K562 (cell line): ENCODE data around the gene NOD2. TPM values are rescaled to one million over a fixed set of nuclear protein-coding genes. Genes with fewer than 3 reads are reported as not detected.

Source experiments
- ATAC-seq: fragments of 200-7000 bp; cut with Tn5 transposase; 3 replicates; pipeline ENCODE4 v1.9.1; 2020; ENCODE audit warnings: moderate library complexity
- BruUV-seq: library from RNA; stranded (reverse); fragments of 400-500 nt; replicated peaks from 2 replicates; lab custom pipeline; 2021; lab: Mats Ljungman, UMichigan
- CTCF ChIA-PET: fragments of 300-600 bp; formaldehyde crosslinking; extraction: SDS; loops from one replicate; lab custom pipeline; 2021; ENCODE audit warnings: low intra/inter-chr PET ratio; lab: Yijun Ruan, JAX
- POLR2A ChIA-PET: fragments of 300-600, 350-650 bp; sonication (Branson Sonifier 250); formaldehyde crosslinking; extraction: SDS; loops from one replicate; lab custom pipeline; 2021; ENCODE audit warnings: antibody characterized with exemption, inconsistent platforms; lab: Yijun Ruan, JAX
- DNase-seq, 4 experiments: peaks; one replicate each; pipeline versions ENCODE4 v3.0.0 to v3.0.0-alpha.2; 2011 to 2018; ENCODE audit warnings: low spot score in 3 of 4, mixed read lengths in 3 of 4; ENCODE audit errors: extremely low read depth in 1 of 4
- FAIRE-seq: peaks from 2 replicates; lab custom pipeline; 2011; peaks lifted over from hg19 to GRCh38; lab: Jason Lieb, UNC
- H2AFZ ChIP-seq: 2 replicates; pipeline ENCODE4 v1.6.0; 2011; ENCODE audit warnings: low read depth, low read length, control low read depth, inconsistent platforms
- H3K27ac ChIP-seq: fragments of 200-600 bp; 3 replicates; pipeline ENCODE4 v1.8.0; 2011; ENCODE audit warnings: low read depth, mild to moderate bottlenecking, control low read depth, inconsistent platforms, low read length, moderate library complexity, mixed read lengths; ENCODE audit errors: extremely low read depth
- H3K27me3 ChIP-seq, 2 experiments: fragments of 300-600 bp in 1 of 2; 2 replicates in 1 of 2; 3 replicates in 1 of 2; pipeline versions ENCODE4 v1.6.0 to v1.8.0; 2011; ENCODE audit warnings: inconsistent platforms in 2 of 2, low read length in 2 of 2, mild to moderate bottlenecking in 1 of 2, mixed read lengths in 1 of 2, moderate library complexity in 1 of 2; ENCODE audit not compliant: control insufficient read depth in 2 of 2, insufficient read depth in 2 of 2
- H3K36me3 ChIP-seq: fragments of 300-600 bp; 3 replicates; pipeline ENCODE4 v1.8.0; 2011; ENCODE audit warnings: mild to moderate bottlenecking, low read length, inconsistent platforms; ENCODE audit not compliant: control insufficient read depth, insufficient read depth
- H3K4me1 ChIP-seq, 2 experiments: fragments of 200-600 bp in 1 of 2; replicated peaks in 1 of 2; 2 replicates in 1 of 2; 3 replicates in 1 of 2; pipeline versions ENCODE4 v1.5.1 to v1.8.0; 2011; ENCODE audit warnings: inconsistent platforms in 2 of 2, low read length in 2 of 2, mild to moderate bottlenecking in 1 of 2, mixed read lengths in 1 of 2, moderate library complexity in 1 of 2; ENCODE audit not compliant: control insufficient read depth in 2 of 2, insufficient read depth in 2 of 2
- H3K4me2 ChIP-seq: 2 replicates; pipeline ENCODE4 v1.6.1; 2011; ENCODE audit warnings: low read length, control low read depth, inconsistent platforms, mixed read lengths; ENCODE audit not compliant: insufficient read depth
- H3K4me3 ChIP-seq: fragments of 200-600 bp; sonication (generic), shearing (Covaris generic); 2 replicates; pipeline ENCODE4 v1.5.1; 2016; ENCODE audit warnings: control low read depth, inconsistent platforms
- H3K79me2 ChIP-seq: fragments of 200-600 bp; 3 replicates; pipeline ENCODE4 v1.8.0; 2011; ENCODE audit warnings: low read length, inconsistent platforms; ENCODE audit not compliant: control insufficient read depth, insufficient read depth
- H3K9ac ChIP-seq, 2 experiments: 2 replicates each; pipeline versions ENCODE4 v1.6.0 to v1.6.1; 2011; ENCODE audit warnings: low read depth in 2 of 2, low read length in 2 of 2, control low read depth in 1 of 2, inconsistent platforms in 1 of 2, mild to moderate bottlenecking in 1 of 2, mixed read lengths in 1 of 2; ENCODE audit not compliant: insufficient read depth in 1 of 2
- H3K9me1 ChIP-seq: one replicate; pipeline ENCODE4 v1.6.0; 2011; ENCODE audit warnings: inconsistent platforms, mild to moderate bottlenecking, low read length, moderate library complexity; ENCODE audit not compliant: control insufficient read depth, insufficient read depth
- H3K9me3 ChIP-seq: replicated peaks from 2 replicates; pipeline ENCODE4 v1.5.1; 2011; ENCODE audit warnings: low read depth, low read length, inconsistent platforms; ENCODE audit not compliant: control insufficient read depth, insufficient read depth
- H4K20me1 ChIP-seq: replicated peaks from 2 replicates; pipeline ENCODE4 v1.6.1; 2011; ENCODE audit warnings: low read length, inconsistent platforms, mixed read lengths; ENCODE audit not compliant: control insufficient read depth, insufficient read depth
- CBX3 ChIP-seq, 2 experiments: IDR thresholded peaks; 1 replicate in 1 of 2; 2 replicates in 1 of 2; pipeline ENCODE4 v1.6.1; 2012; ENCODE audit warnings: inconsistent platforms in 2 of 2, low read length in 2 of 2, borderline replicate concordance in 1 of 2, control low read depth in 1 of 2
- IFI16 ChIP-seq: fragments of 250-450 bp; sonication (Bioruptor Pico); IDR thresholded peaks from 2 replicates; pipeline ENCODE4 v2.1.2; 2022; ENCODE audit warnings: mild to moderate bottlenecking, inconsistent platforms
- KLF10 ChIP-seq: fragments of 250-450 bp; sonication (Bioruptor Pico); IDR thresholded peaks from 2 replicates; pipeline ENCODE4 v1.6.1; 2021; ENCODE audit warnings: matching md5 sums
- POLR2AphosphoS2 ChIP-seq: IDR thresholded peaks from 2 replicates; pipeline ENCODE4 v1.6.1; 2012; ENCODE audit warnings: low read length, improper control_type of control experiment
- SAFB ChIP-seq: fragments of 200-400 bp; formaldehyde crosslinking; IDR thresholded peaks from 2 replicates; pipeline ENCODE4 v1.6.1; 2017; ENCODE audit warnings: low read depth, low read length, borderline replicate concordance
- ZNF174 ChIP-seq: fragments of 250-450 bp; sonication (Bioruptor Pico); IDR thresholded peaks from 2 replicates; pipeline ENCODE4 v1.4.0; 2020; ENCODE audit warnings: mild to moderate bottlenecking
- WGBS: fragments of 100-300 bp; shearing (Covaris generic); methylation state at CpG from one replicate; pipeline ENCODE4 v1.1.6; 2016; ENCODE audit warnings: low coverage, mixed read lengths; ENCODE audit not compliant: insufficient coverage; ENCODE audit errors: missing lambda C conversion rate; 5-methylcytosine and 5-hydroxymethylcytosine counted together
- in situ Hi-C: fragments of 300-500 bp; cut with MboI; formaldehyde crosslinking; loops from 4 replicates; pipeline ENCODE4 v1.15.0; 2018; ENCODE audit warnings: inconsistent platforms, mixed read lengths
- intact Hi-C: fragments of 100-400 bp; cut with micrococcal nuclease; formaldehyde crosslinking; loops from 2 replicates; pipeline ENCODE4 v1.14.2; 2022
- polyA plus RNA-seq, 8 experiments: library from polyadenylated mRNA; depleted of rRNA in 4 of 8; stranded (reverse) in 5 of 8; unstranded in 3 of 8; fragments of >200 nt; fragmentation: Nextera tagmentation in 2 of 8; fragmentation: Illumina TruSeq in 1 of 8; extraction: Ambion mirVana in 2 of 8; extraction: Trizol in 1 of 8; gene quantifications; 2 replicates each; pipeline versions ENCODE4 v1.2.1 to v1.2.3, GENCODE V29; 2011 to 2014; ENCODE audit warnings: inconsistent platforms in 1 of 8, missing spikeins in 1 of 8
- total RNA-seq, 7 experiments: library from RNA; depleted of rRNA in 6 of 7; stranded (reverse); fragments of >200 nt in 6 of 7; fragmentation: Illumina TruSeq in 2 of 7; extraction: Trizol in 2 of 7; gene quantifications; 2 replicates each; pipeline versions ENCODE4 v1.2.1 to v1.2.3, GENCODE V29; 2011 to 2021; ENCODE audit warnings: low replicate concordance in 1 of 7
- TF ChIP-seq, protein P1 (sequence below): fragments of 250-450 bp; sonication (Bioruptor Pico); IDR thresholded peaks from 2 replicates; pipeline ENCODE4 v1.5.0; 2022; ENCODE audit warnings: mild to moderate bottlenecking

NOD2 gene
- total and polyA plus RNA-seq, 9 of the 15 experiments (the other 6 are each of a cell fraction or from before 2014, with no cell fraction given) = 0.04 TPM; not detected in 8

DNA sequence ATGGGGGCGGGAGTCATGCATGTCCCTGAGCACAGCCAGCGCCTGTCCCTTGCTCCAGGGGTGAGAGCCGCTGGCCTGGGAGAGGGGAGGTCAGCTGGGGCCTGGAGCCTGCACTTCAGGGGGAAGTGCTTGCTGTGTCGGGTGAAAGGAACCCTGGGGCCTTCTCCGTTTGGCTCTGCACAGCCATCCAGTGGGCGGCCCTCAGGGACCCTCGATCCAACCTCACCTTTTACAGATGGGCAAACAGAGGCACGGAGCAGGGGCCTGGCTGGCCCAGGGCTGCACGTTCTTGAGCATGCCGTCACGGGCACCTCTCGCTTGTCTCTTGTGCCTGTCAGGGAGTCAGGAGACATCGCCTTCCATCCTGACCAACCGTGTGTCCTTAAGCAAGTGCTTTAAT is 14.1 kb upstream of the NOD2 start:
- TF ChIP-seq ZNF174 (no peak), IFI16 (CRISPR knock-in tag) (no peak), SAFB (no peak), POLR2AphosphoS2 (no peak), CBX3 (IDR thresholded peaks at IDR 0.05; ENCODE audit: borderline replicate concordance in 1 of 2, low read length in 2 of 2) (no peak), KLF10 (CRISPR knock-in tag) (no peak)
- TF ChIP-seq, protein P1, sequence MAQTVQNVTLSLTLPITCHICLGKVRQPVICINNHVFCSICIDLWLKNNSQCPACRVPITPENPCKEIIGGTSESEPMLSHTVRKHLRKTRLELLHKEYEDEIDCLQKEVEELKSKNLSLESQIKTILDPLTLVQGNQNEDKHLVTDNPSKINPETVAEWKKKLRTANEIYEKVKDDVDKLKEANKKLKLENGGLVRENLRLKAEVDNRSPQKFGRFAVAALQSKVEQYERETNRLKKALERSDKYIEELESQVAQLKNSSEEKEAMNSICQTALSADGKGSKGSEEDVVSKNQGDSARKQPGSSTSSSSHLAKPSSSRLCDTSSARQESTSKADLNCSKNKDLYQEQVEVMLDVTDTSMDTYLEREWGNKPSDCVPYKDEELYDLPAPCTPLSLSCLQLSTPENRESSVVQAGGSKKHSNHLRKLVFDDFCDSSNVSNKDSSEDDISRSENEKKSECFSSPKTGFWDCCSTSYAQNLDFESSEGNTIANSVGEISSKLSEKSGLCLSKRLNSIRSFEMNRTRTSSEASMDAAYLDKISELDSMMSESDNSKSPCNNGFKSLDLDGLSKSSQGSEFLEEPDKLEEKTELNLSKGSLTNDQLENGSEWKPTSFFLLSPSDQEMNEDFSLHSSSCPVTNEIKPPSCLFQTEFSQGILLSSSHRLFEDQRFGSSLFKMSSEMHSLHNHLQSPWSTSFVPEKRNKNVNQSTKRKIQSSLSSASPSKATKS (CRISPR knock-in tag) = no peak
- BruUV-seq = no TSS peak
- H3K9ac ChIP-seq = no peak overlapping the region; a peak in 1 of 4 replicates
- ChIA-PET POLR2A (no interaction called here), CTCF (no interaction called here)
- H3K4me1 ChIP-seq = no peaks in the 10 kb centered on the region
- intact Hi-C loops (no loop called here), in situ Hi-C loops (no loop called here)
- H3K4me2 ChIP-seq = no peak overlapping the region
- no peaks in the 10 kb centered on the region for H3K9me3 ChIP-seq
- FAIRE-seq (no peak), ATAC-seq (no peak), DNase-seq (no peak)
- no peak overlapping the region for H3K27ac ChIP-seq
- peaks cover 0 to 27% of the 10 kb centered on the region in 2 experiments; a peak in 2 of 5 replicates for H3K27me3 ChIP-seq
- no peak overlapping the region for H3K4me3 ChIP-seq
- no peaks in the 10 kb centered on the region for H4K20me1 ChIP-seq
- H3K9me1 ChIP-seq = no peaks in the 10 kb centered on the region
- WGBS = 3% methylated on average over 11 of the region's 14 CpGs
- no peaks in the 10 kb centered on the region for H3K79me2 ChIP-seq
- H3K36me3 ChIP-seq = no peaks in the 10 kb centered on the region
- no peak overlapping the region for H2AFZ ChIP-seq
